GM19351 (cell line): ENCODE measurements around the gene GSG1L.

Experiments used
- ATAC-seq: cut with Tn5 transposase; IDR thresholded peaks from one replicate; pipeline ENCODE4 v1.9.1; 2021; ENCODE audit warnings: mild to moderate bottlenecking, moderate library complexity; ENCODE audit not compliant: unreplicated experiment

The GSG1L gene

DNA sequence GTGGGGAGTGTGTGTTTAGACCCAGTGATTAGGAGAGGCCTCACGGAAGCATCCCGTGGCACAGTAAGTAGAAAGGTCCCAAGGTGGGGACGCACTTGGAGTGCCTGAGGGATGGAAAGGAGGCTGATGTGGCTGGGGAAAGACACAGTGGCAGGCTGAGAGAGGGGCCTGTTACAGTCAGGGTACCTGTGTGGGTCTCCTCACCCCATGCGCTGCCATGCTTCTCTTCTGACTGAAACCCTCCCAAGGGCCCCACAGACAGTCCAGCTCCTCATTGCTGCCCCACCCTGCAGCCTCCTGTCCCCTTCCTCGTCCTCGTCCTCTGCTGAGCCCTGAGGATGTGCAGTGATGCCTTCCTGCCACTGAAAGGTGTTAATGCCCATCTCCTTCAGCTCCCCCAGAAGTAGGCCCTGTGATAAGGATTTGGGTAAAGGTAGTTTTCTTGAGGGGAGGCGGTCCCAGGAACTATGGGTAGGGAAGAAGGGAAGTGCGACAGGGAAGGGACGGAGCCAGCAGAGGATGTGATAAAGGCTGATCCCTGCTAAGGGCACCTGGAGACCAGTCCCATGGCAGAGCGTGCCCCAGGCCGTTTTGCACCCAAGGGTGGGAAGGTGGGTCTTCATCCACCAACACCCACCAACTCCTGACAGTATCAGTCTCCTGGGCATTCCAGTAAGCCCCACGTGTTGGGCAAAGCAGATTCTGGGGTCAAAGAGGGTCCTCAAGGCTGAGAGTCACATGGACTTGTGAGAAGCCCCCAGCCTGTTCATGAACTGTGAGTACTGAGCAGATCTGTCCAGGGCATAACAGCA lies 237.2 kb downstream of the GSG1L start:
- no peak for ATAC-seq

DNA sequence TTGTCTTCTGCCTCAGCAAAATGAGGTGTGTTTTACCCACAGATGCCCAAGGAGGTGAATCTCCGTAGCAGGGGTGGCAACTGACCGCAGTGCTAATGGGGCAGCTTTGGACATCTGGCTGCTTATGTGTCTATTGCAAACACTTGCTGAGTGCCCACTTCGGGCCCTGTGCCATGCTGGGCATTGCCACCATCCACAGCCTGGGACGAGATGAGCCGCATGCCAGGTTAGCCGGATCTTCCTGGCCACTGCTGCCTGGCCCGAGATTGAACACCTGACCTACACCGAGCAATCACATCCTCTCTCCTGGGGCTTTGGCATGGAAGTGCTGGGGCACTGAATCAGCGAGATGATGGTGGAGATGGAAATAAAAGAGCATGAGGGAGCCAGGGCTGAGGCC lies 238.7 kb downstream of the GSG1L start:
- no peak for ATAC-seq

DNA sequence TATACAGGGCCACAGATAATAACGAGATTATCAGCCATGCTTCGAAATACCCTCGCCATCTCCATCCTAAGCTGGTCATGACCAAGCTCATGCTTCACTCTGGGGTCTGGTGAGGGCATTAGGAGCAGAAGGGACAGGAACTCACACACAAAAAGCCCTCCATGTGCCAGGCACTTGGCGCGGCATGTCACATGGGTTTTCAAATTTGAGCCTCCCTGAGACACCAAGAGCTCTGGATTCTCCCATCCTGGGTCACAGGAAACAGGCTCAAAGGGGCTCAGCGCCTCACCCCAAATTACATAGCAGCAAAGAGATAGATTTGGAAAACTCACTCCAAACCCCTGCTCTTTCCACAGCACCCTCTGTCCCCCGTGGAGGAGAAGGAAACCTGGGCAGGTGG lies 239.5 kb downstream of the GSG1L start:
- no peak for ATAC-seq

DNA sequence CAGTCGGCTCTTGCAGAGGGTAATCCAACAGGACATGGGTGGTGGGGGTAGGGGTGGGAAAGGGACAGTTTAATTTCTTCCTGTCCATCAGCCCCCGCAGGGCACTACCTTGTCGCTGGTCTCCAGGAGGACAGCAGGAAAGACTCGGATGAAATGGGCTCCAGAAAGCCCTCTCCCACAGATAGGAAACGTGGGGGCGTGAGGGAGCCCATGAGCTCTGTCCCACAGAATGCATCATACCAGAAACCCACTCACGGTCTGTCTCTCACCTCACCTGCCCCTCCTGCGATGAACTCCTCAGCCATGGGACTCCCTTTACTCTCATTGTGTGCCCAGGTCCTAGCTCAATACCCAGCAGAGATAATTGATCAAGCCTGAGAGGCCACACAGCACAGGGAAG lies 240.1 kb downstream of the GSG1L start:
- no peak for ATAC-seq

DNA sequence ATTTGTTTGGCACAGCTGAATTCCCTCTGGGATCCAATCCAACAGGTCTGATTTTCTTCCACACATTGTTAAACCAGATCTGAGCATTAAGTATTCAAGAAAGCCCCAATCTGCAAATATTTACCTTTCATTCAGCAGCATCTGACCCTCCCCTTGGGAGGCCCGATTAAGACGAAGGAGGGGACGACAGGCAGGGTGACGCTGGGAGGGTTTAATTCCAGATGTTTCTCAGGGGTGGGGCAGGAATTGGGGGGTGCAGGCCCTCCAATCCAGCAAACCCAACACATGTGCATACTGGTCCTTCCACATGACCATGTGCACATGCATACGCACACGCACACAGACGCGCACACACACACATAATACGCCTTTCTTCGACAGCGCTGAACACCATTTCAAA lies 240.5 kb downstream of the GSG1L start:
- ATAC-seq = no peak

DNA sequence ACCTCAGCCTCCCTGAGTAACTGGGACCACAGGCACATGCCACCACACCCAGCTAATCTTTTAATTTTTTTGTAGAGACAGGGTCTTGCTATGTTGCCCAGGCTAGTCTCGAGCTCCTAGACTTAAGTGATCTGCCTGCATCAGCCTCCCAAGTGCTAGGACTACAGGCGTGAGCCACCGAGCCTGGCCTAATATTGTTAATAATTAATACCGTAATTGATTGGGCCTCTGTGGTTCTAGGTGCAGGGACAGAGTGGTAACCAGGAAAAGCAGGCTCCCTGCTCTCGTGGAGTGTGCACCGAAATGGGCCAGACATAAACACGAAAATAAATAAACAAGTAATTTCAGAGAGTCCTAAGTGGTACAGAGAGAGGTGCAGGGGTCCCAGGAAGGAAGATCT lies 241.0 kb downstream of the GSG1L start:
- no peak for ATAC-seq

DNA sequence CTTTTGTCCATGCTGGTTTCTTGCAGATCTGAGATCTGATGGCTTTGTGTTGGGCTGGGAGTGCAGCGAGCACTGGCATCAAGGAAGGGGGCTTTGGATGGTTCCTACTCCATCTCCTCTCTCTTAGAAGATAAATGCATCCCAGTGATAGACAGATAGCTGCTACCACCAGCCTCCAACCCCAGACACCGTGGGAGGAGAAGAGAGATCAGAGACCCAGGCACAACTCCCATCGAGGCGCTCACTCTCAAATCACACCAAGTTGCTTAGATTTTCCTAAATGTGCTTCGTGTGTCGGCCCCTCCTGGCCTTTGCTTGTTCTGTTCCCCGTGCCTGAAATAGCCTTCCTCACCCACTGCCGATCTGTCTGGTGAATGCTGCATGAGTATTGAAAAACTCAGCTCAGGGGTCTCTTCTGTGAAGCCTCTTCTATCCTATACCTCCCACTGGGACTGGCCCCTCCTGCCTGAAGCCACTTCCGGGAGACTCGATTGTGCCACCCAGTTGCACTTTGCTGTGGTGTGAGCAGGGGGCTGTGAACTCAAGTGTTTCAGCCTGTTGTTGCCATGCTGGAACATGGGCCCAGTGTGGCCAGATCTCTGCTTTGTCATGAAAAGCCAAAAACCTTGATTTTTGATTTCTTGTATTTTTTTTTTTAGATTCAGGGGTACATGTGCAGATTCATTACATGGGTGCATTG lies 242.7 kb downstream of the GSG1L start:
- no peak for ATAC-seq

DNA sequence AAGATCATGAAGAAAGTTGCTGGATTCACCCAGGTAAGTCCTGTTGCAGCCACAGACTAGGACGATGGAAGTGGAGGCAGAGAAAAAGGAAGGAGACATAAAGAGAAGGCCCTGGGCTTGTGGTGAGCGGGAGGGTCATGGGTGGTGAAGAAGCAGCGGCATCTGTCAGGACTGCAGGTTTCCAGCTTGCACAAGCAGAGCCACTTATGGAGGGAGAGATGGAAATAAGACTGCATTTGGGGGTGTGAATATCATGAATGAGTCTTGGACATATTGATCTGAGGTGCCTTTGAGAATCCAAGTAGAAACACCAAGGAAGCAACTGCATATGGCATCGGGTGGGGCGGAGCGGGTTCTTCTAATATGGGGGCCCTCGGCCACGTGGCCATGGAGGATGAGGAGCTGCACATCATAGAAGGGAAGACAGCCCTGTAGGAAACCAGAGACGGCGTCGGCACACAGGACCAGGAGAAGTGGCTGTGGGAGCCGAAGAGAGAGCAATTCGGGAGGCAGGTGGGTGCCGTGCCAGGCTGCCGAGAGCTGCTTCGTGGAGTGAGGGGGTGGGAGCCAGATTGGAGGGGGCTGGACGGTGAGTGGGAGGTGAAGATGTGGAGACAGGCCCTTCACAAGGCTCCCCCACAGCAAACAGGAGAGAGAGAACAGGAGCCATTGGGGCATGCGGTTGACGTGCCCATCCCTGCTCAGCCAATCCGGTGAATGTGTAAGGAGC lies 243.5 kb downstream of the GSG1L start:
- no peak for ATAC-seq

DNA sequence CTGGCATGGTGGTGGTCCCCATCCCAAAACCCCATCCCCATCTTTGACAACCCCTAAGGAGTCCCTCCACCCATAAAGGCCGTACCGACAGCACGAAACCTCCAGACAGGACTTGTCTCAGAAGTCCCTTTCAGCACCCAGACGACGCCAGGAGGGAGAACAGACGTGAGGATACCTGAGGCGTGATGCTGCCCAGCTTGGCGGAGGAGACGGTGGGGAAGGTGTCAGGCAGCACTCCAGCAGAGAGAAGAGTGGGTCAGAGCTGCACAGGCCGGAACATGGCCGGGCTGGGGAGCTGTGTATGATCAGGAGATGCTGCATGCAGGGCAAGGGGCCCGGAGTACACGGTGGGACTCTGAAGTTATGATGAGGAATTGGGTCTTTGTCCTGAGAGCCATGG lies 244.2 kb downstream of the GSG1L start:
- ATAC-seq = no peak

DNA sequence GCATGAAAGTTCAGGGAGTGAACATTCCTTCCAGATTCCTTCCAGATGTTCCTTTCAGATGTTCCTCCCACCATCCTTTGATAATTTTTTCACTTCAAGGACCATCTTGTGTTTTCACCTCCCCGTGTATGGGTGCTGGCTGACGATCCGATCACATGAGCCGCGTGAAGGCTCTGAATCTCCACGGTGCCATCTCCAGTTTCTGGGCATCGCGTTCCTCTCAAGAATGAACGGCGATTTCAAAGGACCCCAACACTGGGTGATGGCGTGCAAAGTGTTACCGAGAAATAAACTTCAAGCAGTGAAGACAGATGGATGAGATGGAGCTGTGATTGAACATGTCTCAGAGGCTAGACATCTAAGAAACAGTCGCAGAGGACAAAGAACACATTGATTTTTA lies 245.3 kb downstream of the GSG1L start:
- no peak for ATAC-seq

DNA sequence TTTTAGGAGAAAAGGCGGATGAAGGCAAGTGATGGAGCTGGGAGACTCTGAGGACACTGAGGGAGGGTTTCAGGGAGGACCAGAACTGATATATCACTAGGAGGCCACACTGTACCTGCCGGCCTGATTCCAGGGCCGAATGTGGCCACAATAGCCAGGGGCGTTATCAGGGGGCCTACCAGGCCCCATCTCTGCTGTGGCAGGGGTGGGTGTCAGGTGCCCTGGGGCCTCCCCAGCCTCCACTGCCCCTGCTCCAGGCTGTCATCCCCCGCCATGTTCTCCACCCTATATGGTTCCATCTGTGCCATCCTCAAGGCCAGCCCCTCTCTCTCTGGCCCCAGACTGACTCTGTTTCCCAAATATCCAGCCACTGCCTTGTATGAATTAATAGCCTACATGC lies 246.5 kb downstream of the GSG1L start:
- ATAC-seq = no peak

DNA sequence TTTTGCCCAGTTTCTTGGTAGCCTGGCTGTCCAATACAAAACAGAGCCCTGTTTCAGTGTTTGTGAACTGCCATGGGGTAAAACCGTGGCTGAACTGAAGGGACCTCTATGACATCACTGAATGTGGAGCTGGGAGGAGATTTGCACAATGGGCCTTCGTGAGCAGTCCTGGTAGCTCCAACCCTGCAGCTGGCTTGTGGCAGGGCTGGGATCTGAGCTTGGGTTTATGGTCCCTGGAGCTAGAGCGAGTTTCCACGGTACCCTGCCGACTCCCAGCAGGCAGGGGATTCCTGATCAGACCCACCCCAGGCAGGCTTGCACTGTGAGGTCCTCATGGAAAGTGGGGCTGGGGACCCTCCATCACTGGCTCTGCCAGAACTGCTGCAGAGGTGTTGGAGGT lies 247.0 kb downstream of the GSG1L start:
- no peak for ATAC-seq

DNA sequence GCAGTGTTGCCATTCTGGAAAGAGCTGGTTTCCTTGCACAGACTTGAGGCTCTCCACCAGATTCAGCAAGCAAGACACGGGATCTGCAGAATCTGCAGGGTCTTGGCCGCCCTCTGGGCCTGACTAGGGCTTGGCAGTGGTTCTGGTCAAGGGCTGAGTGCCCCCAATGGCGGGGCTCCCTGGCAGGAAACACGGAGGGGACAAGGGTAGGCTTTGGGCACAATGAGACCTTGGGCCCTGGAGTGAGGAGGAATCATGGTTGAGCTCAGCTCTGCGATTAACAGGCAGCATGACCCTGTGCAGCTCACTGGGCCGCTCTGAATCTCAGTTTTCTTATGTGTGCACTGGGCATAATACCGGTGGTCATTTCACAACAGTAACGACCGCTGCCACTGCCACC lies 249.9 kb downstream of the GSG1L start:
- ATAC-seq = no peak

DNA sequence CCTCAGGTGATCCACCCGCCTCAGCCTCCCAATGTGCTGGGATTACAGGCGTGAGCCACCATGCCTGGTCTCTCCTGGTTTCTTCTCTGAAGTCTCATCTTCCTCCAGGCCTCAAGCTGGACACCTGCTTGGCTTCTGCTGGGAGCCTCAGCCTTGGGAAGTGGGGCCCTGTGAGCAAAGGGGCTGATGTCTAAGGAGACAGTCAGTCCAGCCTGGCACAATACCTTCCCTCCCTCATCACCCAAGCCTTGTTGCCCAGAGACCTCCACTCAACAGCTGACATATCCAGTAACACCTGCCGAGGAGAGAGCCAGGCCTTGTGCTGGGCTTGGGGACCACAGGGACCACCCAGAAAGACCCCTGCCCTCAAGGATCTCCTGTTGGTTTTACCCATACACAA lies 251.6 kb downstream of the GSG1L start:
- ATAC-seq = no peak

DNA sequence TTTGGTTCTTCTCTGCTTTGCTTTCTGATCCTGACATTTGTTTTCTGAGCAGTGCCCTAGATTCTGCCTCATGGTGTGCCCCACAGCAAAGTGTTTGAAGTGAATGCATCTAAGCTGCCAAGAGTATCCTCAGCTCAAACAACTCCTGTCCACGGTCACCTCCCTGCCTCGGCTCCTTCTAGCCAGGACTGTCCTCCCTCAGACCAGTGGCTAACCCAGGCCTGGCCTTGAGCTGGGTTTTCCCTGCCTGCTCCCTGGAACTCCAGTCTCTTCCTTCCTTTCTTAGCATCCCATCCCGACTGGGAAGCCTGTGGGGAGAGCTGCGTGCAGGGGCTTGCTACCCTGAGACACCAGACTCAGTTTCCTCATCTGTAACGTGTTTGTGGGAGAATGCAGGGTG lies 256.5 kb downstream of the GSG1L start:
- ATAC-seq = no peak

DNA sequence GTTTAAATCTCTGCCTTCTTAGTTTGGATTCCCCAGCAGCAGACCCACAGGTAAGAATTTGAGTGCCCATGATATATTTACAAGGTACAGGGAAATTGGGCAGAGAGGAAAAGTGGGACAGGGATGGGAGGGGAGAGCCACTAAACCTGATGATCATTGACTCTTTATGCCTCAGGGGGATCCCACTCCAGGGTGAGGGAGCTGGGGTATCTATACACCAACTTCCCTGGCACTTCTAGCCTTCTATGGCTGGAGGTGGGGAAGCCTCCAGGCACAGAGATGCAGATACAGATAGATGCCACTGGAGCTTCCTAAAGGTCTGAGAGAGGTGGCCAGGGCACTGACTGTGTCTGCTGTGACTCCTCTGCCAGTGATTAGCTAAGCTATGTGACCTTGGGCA lies 257.1 kb downstream of the GSG1L start:
- ATAC-seq = no peak

DNA sequence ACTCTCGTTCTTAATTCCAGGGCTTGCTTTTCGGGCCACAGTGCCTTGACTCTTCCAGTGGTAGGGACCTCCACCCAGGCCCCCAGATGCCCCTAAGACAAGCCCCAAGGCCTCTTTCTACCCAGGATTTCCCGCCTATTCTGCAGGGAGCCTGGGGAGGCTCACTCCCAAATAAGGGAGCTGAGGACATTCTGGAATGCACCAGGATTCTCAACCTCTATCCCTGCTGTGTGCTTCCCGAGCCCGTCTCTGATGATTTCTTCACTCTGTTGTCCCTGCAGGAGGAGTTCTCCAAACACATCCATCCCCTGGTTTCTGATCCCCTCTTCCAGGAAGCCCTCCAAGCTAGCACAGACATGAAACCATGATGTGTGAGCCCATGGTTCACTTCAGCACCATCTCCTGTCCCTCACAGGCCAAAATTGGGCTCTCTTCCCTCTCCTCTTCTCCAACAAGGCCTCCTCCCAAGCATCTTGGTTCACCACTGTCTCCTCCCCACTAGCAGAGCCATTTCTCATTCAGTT lies 257.6 kb downstream of the GSG1L start:
- ATAC-seq = no peak

DNA sequence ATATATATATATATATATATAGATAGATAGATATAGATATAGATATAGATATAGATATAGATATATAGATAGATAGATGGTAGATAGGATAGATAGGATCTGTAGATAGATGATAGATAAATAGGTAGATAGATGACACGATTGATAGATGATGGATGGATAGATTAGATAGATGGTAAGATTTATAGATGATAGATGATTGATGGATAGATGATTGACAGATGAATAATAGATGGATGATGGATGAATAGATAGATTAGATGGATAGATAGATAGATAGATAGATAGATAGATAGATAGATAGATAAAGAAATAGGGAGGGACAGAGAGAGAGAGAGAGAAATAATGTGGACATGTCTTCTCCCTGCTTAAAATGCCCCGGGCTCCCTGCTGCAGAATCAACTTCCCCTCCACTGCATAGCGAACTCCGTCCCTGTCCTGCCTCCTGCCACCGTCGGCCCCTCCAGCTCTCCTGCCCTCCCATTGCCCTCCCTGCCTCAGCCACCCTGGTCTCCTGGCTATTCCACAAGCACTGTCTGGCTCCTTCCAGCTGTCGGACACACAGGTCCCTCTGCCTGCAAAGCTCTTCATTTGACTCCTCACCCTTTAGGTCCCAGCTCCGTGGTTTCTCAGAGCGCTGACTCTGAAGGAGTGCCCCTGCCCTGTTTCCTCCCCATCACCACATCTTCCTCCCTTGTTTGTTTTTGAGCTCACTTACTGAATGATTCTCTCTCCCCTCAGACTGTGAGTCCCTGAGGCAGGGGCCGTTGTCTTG lies 259.6 kb downstream of the GSG1L start:
- no peak for ATAC-seq

DNA sequence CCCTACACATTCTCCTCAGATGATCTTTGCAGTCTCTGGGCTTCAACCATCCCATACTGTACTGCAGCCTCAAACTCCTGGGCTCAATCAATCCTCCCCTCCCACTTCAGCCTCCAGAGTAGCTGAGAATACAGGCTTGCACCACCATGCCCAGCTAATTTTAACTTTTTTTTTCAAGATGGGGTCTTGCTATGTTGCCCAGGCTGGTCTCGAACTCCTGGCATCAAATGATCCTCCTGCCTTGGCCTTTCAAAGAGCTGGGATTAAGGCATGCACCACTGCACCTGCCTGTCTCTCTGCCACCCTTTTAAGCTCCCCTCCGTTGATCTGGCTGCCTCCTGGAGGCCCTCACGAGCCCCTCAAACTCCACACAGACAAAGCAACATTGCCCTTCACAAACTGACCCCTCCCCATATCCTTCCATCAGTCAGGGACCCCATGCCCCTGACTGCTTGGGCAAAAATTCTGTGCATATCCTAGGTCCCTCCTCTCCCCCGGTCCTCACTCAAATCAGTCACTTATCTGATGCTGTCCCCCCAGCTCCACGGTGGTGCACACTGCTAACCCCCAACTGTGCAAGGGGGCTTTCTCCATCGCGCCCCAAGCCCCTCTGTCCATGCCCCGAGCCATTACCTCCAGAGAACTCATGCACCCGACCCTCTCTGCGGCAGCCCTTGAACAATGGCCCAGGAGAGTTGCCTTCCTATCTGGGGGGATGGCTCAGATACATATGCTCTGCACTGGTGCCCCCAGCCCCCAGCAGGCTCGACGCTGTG lies 260.7 kb downstream of the GSG1L start:
- no peak for ATAC-seq

DNA sequence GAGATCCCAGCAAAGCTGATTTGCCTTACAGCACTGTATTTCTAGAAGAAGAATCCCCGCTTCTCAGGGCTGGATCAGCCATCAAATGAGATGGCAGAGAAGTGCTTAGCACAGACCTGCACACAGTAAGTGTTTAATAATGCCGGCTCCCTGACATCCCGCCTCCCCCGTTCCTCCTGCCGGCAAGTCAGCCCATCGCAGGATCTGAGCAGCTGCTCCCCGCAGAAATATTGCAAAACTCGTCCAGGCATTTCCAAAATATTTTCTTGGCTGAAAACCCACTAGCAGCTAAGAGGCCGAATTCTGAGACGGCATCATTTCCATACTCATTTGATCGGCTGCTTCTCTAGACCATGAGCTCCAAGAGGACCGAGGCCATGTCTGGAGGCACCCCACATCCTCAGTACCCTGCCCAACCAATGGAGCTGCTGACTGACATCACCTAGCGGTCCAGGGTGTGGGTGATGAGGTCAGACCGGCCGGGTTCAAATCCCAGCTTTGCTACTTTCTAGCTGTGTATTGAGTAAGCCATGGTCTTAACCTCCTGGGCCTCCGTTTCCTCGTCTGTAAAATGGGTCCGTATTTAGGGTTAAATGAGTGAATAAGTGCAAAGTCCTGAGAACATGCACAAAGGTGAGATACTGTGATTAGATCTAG lies 262.1 kb downstream of the GSG1L start:
- ATAC-seq = no peak
